Measurements from ENCODE around the gene PTPN6.

The PTPN6 gene

GRCh38 chr12:6952863-6953441, 1.8 kb downstream of the PTPN6 start:
- peaks cover 0 to 30% of the 10 kb centered on the region in 2 experiments for H3K36me3 ChIP-seq (ENCODE audit: control insufficient read depth in 1 of 2, insufficient read depth in 2 of 2, low read depth in 1 of 2, low read length in 2 of 2)
- no peak overlapping the region for H3K4ac ChIP-seq (ENCODE audit: low read depth in 1 of 2, low read length in 2 of 2)
- WGBS: 92% methylated on average over 12 of the region's 15 CpGs
- no peak overlapping the region for H2BK5ac ChIP-seq (ENCODE audit: low read depth, low read length, poor library complexity, severe bottlenecking)
- DNase-seq: no peak
- H3K79me1 ChIP-seq (replicated peaks; ENCODE audit: low read length, poor library complexity, severe bottlenecking): peaks cover 2% of the 10 kb centered on the region
- no peak overlapping the region for H4K8ac ChIP-seq (ENCODE audit: low read length)
- peaks cover 11% of the 10 kb centered on the region for H3K4me1 ChIP-seq (ENCODE audit: control insufficient read depth, insufficient read depth, low read depth, low read length)
- H2BK120ac ChIP-seq (ENCODE audit: low read depth, low read length): no peak overlapping the region
- H3K23ac ChIP-seq (ENCODE audit: low read length in 2 of 2): no peak overlapping the region
- H2AFZ ChIP-seq (ENCODE audit: low read depth, low read length): no peak overlapping the region
- H3K18ac ChIP-seq (ENCODE audit: low read depth in 1 of 2, low read length in 2 of 2): no peak overlapping the region
- no peak overlapping the region for H2BK15ac ChIP-seq (ENCODE audit: low read depth, poor library complexity, severe bottlenecking)
- H3K9ac ChIP-seq (ENCODE audit: low read length): no peak overlapping the region
- no peak overlapping the region for H3K14ac ChIP-seq (ENCODE audit: low read length in 2 of 2)
- no peak overlapping the region for H2BK12ac ChIP-seq (ENCODE audit: low read length in 2 of 2)
- H3K27me3 ChIP-seq (ENCODE audit: control insufficient read depth in 1 of 2, insufficient read depth in 1 of 2, low read length in 2 of 2): peaks cover 0 to 18% of the 10 kb centered on the region in 2 experiments
- H3K4me2 ChIP-seq (ENCODE audit: low read length, poor library complexity, severe bottlenecking): no peak overlapping the region
- H4K91ac ChIP-seq (ENCODE audit: low read length): no peak overlapping the region
- no peak overlapping the region for H3K4me3 ChIP-seq (ENCODE audit: insufficient read depth in 1 of 2, low read depth in 1 of 2, low read length in 2 of 2)
- no peak overlapping the region for H2AK5ac ChIP-seq (ENCODE audit: low read length, severe bottlenecking)
- H3K9me3 ChIP-seq (ENCODE audit: control insufficient read depth, low read length): no peaks in the 10 kb centered on the region
- no peak overlapping the region for H3K27ac ChIP-seq (ENCODE audit: low read length, poor library complexity, severe bottlenecking)

- peak; percentile 54 for DNase-seq
Observed at GRCh38 chr12:6953442-6954315, 2.5 kb downstream of the PTPN6 start.

GRCh38 chr12:6954316-6955107, 3.4 kb downstream of the PTPN6 start:
- Histone ChIP-seq H3K9ac (ENCODE audit: low read length) (peak overlapping the region; percentile 32), H4K8ac (ENCODE audit: low read length) (peak overlapping the region; percentile 12), H3K27me3 (ENCODE audit: control insufficient read depth in 1 of 2, insufficient read depth in 1 of 2, low read length in 2 of 2) (peaks cover 0 to 18% of the 10 kb centered on the region in 2 experiments), H3K4me3 (ENCODE audit: insufficient read depth in 1 of 2, low read depth in 1 of 2, low read length in 2 of 2) (peak overlapping the region in 1 of 2 experiments; percentile 11), H3K18ac (ENCODE audit: low read depth in 1 of 2, low read length in 2 of 2) (no peak overlapping the region), H3K4ac (ENCODE audit: low read depth in 1 of 2, low read length in 2 of 2) (no peak overlapping the region), H3K14ac (ENCODE audit: low read length in 2 of 2) (no peak overlapping the region), H3K23ac (ENCODE audit: low read length in 2 of 2) (no peak overlapping the region), H2BK15ac (ENCODE audit: low read depth, poor library complexity, severe bottlenecking) (peak overlapping the region; percentile 62), H4K91ac (ENCODE audit: low read length) (peak overlapping the region; percentile 25), H3K4me1 (ENCODE audit: control insufficient read depth, insufficient read depth, low read depth, low read length) (peaks cover 14% of the 10 kb centered on the region), H3K4me2 (ENCODE audit: low read length, poor library complexity, severe bottlenecking) (no peak overlapping the region), H2BK12ac (ENCODE audit: low read length in 2 of 2) (peak overlapping the region in 1 of 2 experiments; percentile 38), H2BK5ac (ENCODE audit: low read depth, low read length, poor library complexity, severe bottlenecking) (no peak overlapping the region), H2AFZ (ENCODE audit: low read depth, low read length) (no peak overlapping the region), H3K9me3 (ENCODE audit: control insufficient read depth, low read length) (no peaks in the 10 kb centered on the region), H3K36me3 (ENCODE audit: control insufficient read depth in 1 of 2, insufficient read depth in 2 of 2, low read depth in 1 of 2, low read length in 2 of 2) (peaks cover 0 to 33% of the 10 kb centered on the region in 2 experiments), H3K79me1 (replicated peaks; ENCODE audit: low read length, poor library complexity, severe bottlenecking) (peaks cover 2% of the 10 kb centered on the region), H3K27ac (ENCODE audit: low read length, poor library complexity, severe bottlenecking) (no peak overlapping the region), H2AK5ac (ENCODE audit: low read length, severe bottlenecking) (no peak overlapping the region), H2BK120ac (ENCODE audit: low read depth, low read length) (no peak overlapping the region)
- DNase-seq: no peak
- 95% methylated on average over 21 of the region's 21 CpGs for WGBS

More at GRCh38 chr12:6953442-6954315, 2.5 kb downstream of the PTPN6 start:
- Histone ChIP-seq H2BK5ac (ENCODE audit: low read depth, low read length, poor library complexity, severe bottlenecking) (no peak overlapping the region), H3K9ac (ENCODE audit: low read length) (peak overlapping the region; percentile 32), H4K8ac (ENCODE audit: low read length) (peak overlapping the region; percentile 61), H3K4ac (ENCODE audit: low read depth in 1 of 2, low read length in 2 of 2) (peak overlapping the region in 1 of 2 experiments; percentile 52), H2BK12ac (ENCODE audit: low read length in 2 of 2) (peak overlapping the region in 1 of 2 experiments; percentile 35), H2BK15ac (ENCODE audit: low read depth, poor library complexity, severe bottlenecking) (no peak overlapping the region), H3K27ac (ENCODE audit: low read length, poor library complexity, severe bottlenecking) (no peak overlapping the region), H3K4me1 (ENCODE audit: control insufficient read depth, insufficient read depth, low read depth, low read length) (peaks cover 11% of the 10 kb centered on the region), H3K14ac (ENCODE audit: low read length in 2 of 2) (no peak overlapping the region), H3K18ac (ENCODE audit: low read depth in 1 of 2, low read length in 2 of 2) (peak overlapping the region in 1 of 2 experiments; percentile 41), H3K23ac (ENCODE audit: low read length in 2 of 2) (no peak overlapping the region), H4K91ac (ENCODE audit: low read length) (no peak overlapping the region), H3K4me3 (ENCODE audit: insufficient read depth in 1 of 2, low read depth in 1 of 2, low read length in 2 of 2) (no peak overlapping the region), H3K4me2 (ENCODE audit: low read length, poor library complexity, severe bottlenecking) (no peak overlapping the region), H3K9me3 (ENCODE audit: control insufficient read depth, low read length) (no peaks in the 10 kb centered on the region), H3K27me3 (ENCODE audit: control insufficient read depth in 1 of 2, insufficient read depth in 1 of 2, low read length in 2 of 2) (peaks cover 0 to 18% of the 10 kb centered on the region in 2 experiments), H3K79me1 (replicated peaks; ENCODE audit: low read length, poor library complexity, severe bottlenecking) (peaks cover 2% of the 10 kb centered on the region), H2AFZ (ENCODE audit: low read depth, low read length) (no peak overlapping the region), H2AK5ac (ENCODE audit: low read length, severe bottlenecking) (no peak overlapping the region), H2BK120ac (ENCODE audit: low read depth, low read length) (no peak overlapping the region), H3K36me3 (ENCODE audit: control insufficient read depth in 1 of 2, insufficient read depth in 2 of 2, low read depth in 1 of 2, low read length in 2 of 2) (peaks cover 0 to 33% of the 10 kb centered on the region in 2 experiments)
- WGBS: 80% methylated on average over 16 of the region's 24 CpGs
